BLaER1 (cell line): Measurements from ENCODE around the gene DSCAML1.

Experiments
- H3K27ac ChIP-seq: shearing (Covaris generic); formaldehyde crosslinking; 2 replicates; pipeline ENCODE4 v1.8.1; 2022
- H3K27me3 ChIP-seq: shearing (Covaris generic); formaldehyde crosslinking; 2 replicates; pipeline ENCODE4 v1.8.1; 2022
- H3K36me3 ChIP-seq: shearing (Covaris generic); formaldehyde crosslinking; 2 replicates; pipeline ENCODE4 v1.8.1; 2022
- H3K4me1 ChIP-seq: shearing (Covaris generic); formaldehyde crosslinking; 2 replicates; pipeline ENCODE4 v1.8.1; 2022
- H3K4me2 ChIP-seq: shearing (Covaris generic); formaldehyde crosslinking; 2 replicates; pipeline ENCODE4 v1.8.1; 2022
- H3K4me3 ChIP-seq: shearing (Covaris generic); formaldehyde crosslinking; 2 replicates; pipeline ENCODE4 v1.8.1; 2022
- H3K9ac ChIP-seq: shearing (Covaris generic); formaldehyde crosslinking; 2 replicates; pipeline ENCODE4 v1.8.1; 2022
- H3K9me3 ChIP-seq: shearing (Covaris generic); formaldehyde crosslinking; 2 replicates; pipeline ENCODE4 v1.8.1; 2022
- H4K20me1 ChIP-seq: shearing (Covaris generic); formaldehyde crosslinking; 2 replicates; pipeline ENCODE4 v1.8.1; 2022
- Cebpa-rat ChIP-seq: shearing (Covaris generic); IDR thresholded peaks from 2 replicates; pipeline ENCODE4 v1.8.1; 2022

The DSCAML1 gene

GRCh38 chr11:117748771-117749540, 48.1 kb downstream of the DSCAML1 start:
- Histone ChIP-seq H4K20me1 (no peaks in the 10 kb centered on the region), H3K4me1 (peaks cover 7% of the 10 kb centered on the region; the same call in 1 of the 2 replicates), H3K27me3 (no peaks in the 10 kb centered on the region)

GRCh38 chr11:117747892-117748291, 49.1 kb downstream of the DSCAML1 start:
- no peak for TF ChIP-seq Cebpa-rat
- Histone ChIP-seq H3K27me3 (no peaks in the 10 kb centered on the region), H3K9ac (no peak overlapping the region)

More at GRCh38 chr11:117748771-117749540, 48.1 kb downstream of the DSCAML1 start:
- Histone ChIP-seq H3K4me3 (no peak overlapping the region), H3K36me3 (no peaks in the 10 kb centered on the region), H3K4me2 (no peak overlapping the region), H3K27ac (no peak overlapping the region), H3K9ac (no peak overlapping the region), H3K9me3 (no peaks in the 10 kb centered on the region)
- no peak for TF ChIP-seq Cebpa-rat

GRCh38 chr11:117745346-117745745, 51.7 kb downstream of the DSCAML1 start:
- Histone ChIP-seq H3K9me3 (no peaks in the 10 kb centered on the region), H3K36me3 (no peaks in the 10 kb centered on the region), H3K27ac (no peak overlapping the region), H3K4me1 (peaks cover 23% of the 10 kb centered on the region), H3K9ac (no peak overlapping the region), H3K27me3 (no peaks in the 10 kb centered on the region), H4K20me1 (no peaks in the 10 kb centered on the region), H3K4me2 (no peak overlapping the region), H3K4me3 (no peak overlapping the region)
- no peak for TF ChIP-seq Cebpa-rat

More at GRCh38 chr11:117747892-117748291, 49.1 kb downstream of the DSCAML1 start:
- H3K4me1 ChIP-seq = peaks cover 17% of the 10 kb centered on the region
- H3K9me3 ChIP-seq = no peaks in the 10 kb centered on the region
- H3K4me3 ChIP-seq = no peak overlapping the region
- H3K4me2 ChIP-seq = no peak overlapping the region
- no peaks in the 10 kb centered on the region for H3K36me3 ChIP-seq
- H4K20me1 ChIP-seq = no peaks in the 10 kb centered on the region
- no peak overlapping the region for H3K27ac ChIP-seq

- Histone ChIP-seq H3K4me2 (no peak overlapping the region), H3K27ac (no peak overlapping the region), H3K27me3 (no peaks in the 10 kb centered on the region), H3K4me1 (peaks cover 23% of the 10 kb centered on the region), H3K4me3 (no peak overlapping the region), H3K9me3 (no peaks in the 10 kb centered on the region), H3K9ac (no peak overlapping the region), H4K20me1 (no peaks in the 10 kb centered on the region), H3K36me3 (no peaks in the 10 kb centered on the region)
- no peak for TF ChIP-seq Cebpa-rat
Observed at GRCh38 chr11:117744471-117745150, 52.4 kb downstream of the DSCAML1 start.

GRCh38 chr11:117743121-117743815, 53.7 kb downstream of the DSCAML1 start:
- Histone ChIP-seq H3K36me3 (no peaks in the 10 kb centered on the region), H3K27me3 (no peaks in the 10 kb centered on the region), H3K4me3 (no peak overlapping the region), H3K27ac (no peak overlapping the region), H3K4me1 (peaks cover 23% of the 10 kb centered on the region), H3K4me2 (peak overlapping the region; percentile 62), H4K20me1 (no peaks in the 10 kb centered on the region), H3K9ac (no peak overlapping the region), H3K9me3 (no peaks in the 10 kb centered on the region)
- TF ChIP-seq Cebpa-rat = no peak

GRCh38 chr11:117738246-117738957, 58.6 kb downstream of the DSCAML1 start:
- Histone ChIP-seq H3K9ac (no peak overlapping the region), H3K4me2 (no peak overlapping the region), H3K4me3 (no peak overlapping the region), H3K36me3 (no peaks in the 10 kb centered on the region), H3K9me3 (no peaks in the 10 kb centered on the region), H4K20me1 (no peaks in the 10 kb centered on the region), H3K27me3 (no peaks in the 10 kb centered on the region), H3K4me1 (peaks cover 36% of the 10 kb centered on the region), H3K27ac (no peak overlapping the region)
- no peak for TF ChIP-seq Cebpa-rat

- Histone ChIP-seq H3K36me3 (no peaks in the 10 kb centered on the region), H4K20me1 (no peaks in the 10 kb centered on the region), H3K27ac (no peak overlapping the region), H3K4me2 (peak overlapping the region; percentile 64), H3K27me3 (no peaks in the 10 kb centered on the region), H3K4me1 (peaks cover 31% of the 10 kb centered on the region), H3K9me3 (no peaks in the 10 kb centered on the region), H3K4me3 (no peak overlapping the region), H3K9ac (no peak overlapping the region)
- no peak for TF ChIP-seq Cebpa-rat
Observed at GRCh38 chr11:117735350-117735977, 61.6 kb downstream of the DSCAML1 start.

GRCh38 chr11:117734601-117735024, 62.4 kb downstream of the DSCAML1 start:
- no peak for TF ChIP-seq Cebpa-rat
- Histone ChIP-seq H3K4me3 (no peak overlapping the region), H3K4me2 (peak overlapping the region; percentile 64)

GRCh38 chr11:117733316-117733715, 63.7 kb downstream of the DSCAML1 start:
- Histone ChIP-seq H3K27me3 (no peaks in the 10 kb centered on the region), H3K27ac (no peak overlapping the region), H3K9me3 (no peaks in the 10 kb centered on the region), H3K36me3 (no peaks in the 10 kb centered on the region), H3K4me2 (peak overlapping the region; percentile 64), H3K4me1 (peaks cover 31% of the 10 kb centered on the region), H4K20me1 (no peaks in the 10 kb centered on the region), H3K4me3 (no peak overlapping the region), H3K9ac (no peak overlapping the region)
- TF ChIP-seq Cebpa-rat = no peak

More at GRCh38 chr11:117734601-117735024, 62.4 kb downstream of the DSCAML1 start:
- peaks cover 31% of the 10 kb centered on the region for H3K4me1 ChIP-seq
- no peak overlapping the region for H3K9ac ChIP-seq
- H4K20me1 ChIP-seq = no peaks in the 10 kb centered on the region
- H3K9me3 ChIP-seq = no peaks in the 10 kb centered on the region
- no peak overlapping the region for H3K27ac ChIP-seq
- no peaks in the 10 kb centered on the region for H3K36me3 ChIP-seq
- no peaks in the 10 kb centered on the region for H3K27me3 ChIP-seq
